DND-41 (cell line): ENCODE data around the gene XRCC6.

Source experiments
- CTCF ChIP-seq: IDR thresholded peaks from 2 replicates; pipeline ENCODE4 v1.5.1; 2012; ENCODE audit warnings: borderline replicate concordance, low read length, moderate library complexity, mild to moderate bottlenecking; ENCODE audit not compliant: poor library complexity, severe bottlenecking; ENCODE audit errors: extremely low read depth
- EZH2 ChIP-seq: IDR thresholded peaks from 3 replicates; pipeline ENCODE4 v1.6.1; 2012; ENCODE audit warnings: borderline replicate concordance, low read depth, mild to moderate bottlenecking, moderate library complexity, low read length, inconsistent platforms; ENCODE audit not compliant: severe bottlenecking

- no peak for TF ChIP-seq CTCF
- no peak for TF ChIP-seq EZH2
Observed at GRCh38 chr22:41579997-41580355, 41.1 kb upstream of the XRCC6 start.
